K562 (cell line): ENCODE measurements around the gene PHKG2. TPM values are rescaled to one million over a fixed set of nuclear protein-coding genes. Genes with fewer than 3 reads are reported as not detected.

Experiments used
- ATAC-seq: fragments of 200-7000 bp; cut with Tn5 transposase; 3 replicates; pipeline ENCODE4 v1.9.1; 2020; ENCODE audit warnings: moderate library complexity
- BruUV-seq: library from RNA; stranded (reverse); fragments of 400-500 nt; replicated peaks from 2 replicates; lab custom pipeline; 2021; lab: Mats Ljungman, UMichigan
- CTCF ChIA-PET: fragments of 300-600 bp; formaldehyde crosslinking; extraction: SDS; loops from one replicate; lab custom pipeline; 2021; ENCODE audit warnings: low intra/inter-chr PET ratio; lab: Yijun Ruan, JAX
- POLR2A ChIA-PET: fragments of 300-600, 350-650 bp; sonication (Branson Sonifier 250); formaldehyde crosslinking; extraction: SDS; loops from one replicate; lab custom pipeline; 2021; ENCODE audit warnings: antibody characterized with exemption, inconsistent platforms; lab: Yijun Ruan, JAX
- DNase-seq, 4 experiments: peaks; one replicate each; pipeline versions ENCODE4 v3.0.0 to v3.0.0-alpha.2; 2011 to 2018; ENCODE audit warnings: low spot score in 3 of 4, mixed read lengths in 3 of 4; ENCODE audit errors: extremely low read depth in 1 of 4
- FAIRE-seq: peaks from 2 replicates; lab custom pipeline; 2011; peaks lifted over from hg19 to GRCh38; lab: Jason Lieb, UNC
- H2AFZ ChIP-seq: 2 replicates; pipeline ENCODE4 v1.6.0; 2011; ENCODE audit warnings: low read depth, low read length, control low read depth, inconsistent platforms
- H3K27ac ChIP-seq: fragments of 200-600 bp; 3 replicates; pipeline ENCODE4 v1.8.0; 2011; ENCODE audit warnings: low read depth, mild to moderate bottlenecking, control low read depth, inconsistent platforms, low read length, moderate library complexity, mixed read lengths; ENCODE audit errors: extremely low read depth
- H3K27me3 ChIP-seq, 2 experiments: fragments of 300-600 bp in 1 of 2; 2 replicates in 1 of 2; 3 replicates in 1 of 2; pipeline versions ENCODE4 v1.6.0 to v1.8.0; 2011; ENCODE audit warnings: inconsistent platforms in 2 of 2, low read length in 2 of 2, mild to moderate bottlenecking in 1 of 2, mixed read lengths in 1 of 2, moderate library complexity in 1 of 2; ENCODE audit not compliant: control insufficient read depth in 2 of 2, insufficient read depth in 2 of 2
- H3K36me3 ChIP-seq: fragments of 300-600 bp; 3 replicates; pipeline ENCODE4 v1.8.0; 2011; ENCODE audit warnings: mild to moderate bottlenecking, low read length, inconsistent platforms; ENCODE audit not compliant: control insufficient read depth, insufficient read depth
- H3K4me1 ChIP-seq, 2 experiments: fragments of 200-600 bp in 1 of 2; replicated peaks in 1 of 2; 2 replicates in 1 of 2; 3 replicates in 1 of 2; pipeline versions ENCODE4 v1.5.1 to v1.8.0; 2011; ENCODE audit warnings: inconsistent platforms in 2 of 2, low read length in 2 of 2, mild to moderate bottlenecking in 1 of 2, mixed read lengths in 1 of 2, moderate library complexity in 1 of 2; ENCODE audit not compliant: control insufficient read depth in 2 of 2, insufficient read depth in 2 of 2
- H3K4me2 ChIP-seq: 2 replicates; pipeline ENCODE4 v1.6.1; 2011; ENCODE audit warnings: low read length, control low read depth, inconsistent platforms, mixed read lengths; ENCODE audit not compliant: insufficient read depth
- H3K4me3 ChIP-seq: fragments of 200-600 bp; sonication (generic), shearing (Covaris generic); 2 replicates; pipeline ENCODE4 v1.5.1; 2016; ENCODE audit warnings: control low read depth, inconsistent platforms
- H3K79me2 ChIP-seq: fragments of 200-600 bp; 3 replicates; pipeline ENCODE4 v1.8.0; 2011; ENCODE audit warnings: low read length, inconsistent platforms; ENCODE audit not compliant: control insufficient read depth, insufficient read depth
- H3K9ac ChIP-seq, 2 experiments: 2 replicates each; pipeline versions ENCODE4 v1.6.0 to v1.6.1; 2011; ENCODE audit warnings: low read depth in 2 of 2, low read length in 2 of 2, control low read depth in 1 of 2, inconsistent platforms in 1 of 2, mild to moderate bottlenecking in 1 of 2, mixed read lengths in 1 of 2; ENCODE audit not compliant: insufficient read depth in 1 of 2
- H3K9me1 ChIP-seq: one replicate; pipeline ENCODE4 v1.6.0; 2011; ENCODE audit warnings: inconsistent platforms, mild to moderate bottlenecking, low read length, moderate library complexity; ENCODE audit not compliant: control insufficient read depth, insufficient read depth
- H3K9me3 ChIP-seq: replicated peaks from 2 replicates; pipeline ENCODE4 v1.5.1; 2011; ENCODE audit warnings: low read depth, low read length, inconsistent platforms; ENCODE audit not compliant: control insufficient read depth, insufficient read depth
- H4K20me1 ChIP-seq: replicated peaks from 2 replicates; pipeline ENCODE4 v1.6.1; 2011; ENCODE audit warnings: low read length, inconsistent platforms, mixed read lengths; ENCODE audit not compliant: control insufficient read depth, insufficient read depth
- POLR2G ChIP-seq: fragments of 200-400 bp; formaldehyde crosslinking; IDR thresholded peaks from 2 replicates; pipeline ENCODE4 v1.6.1; 2017; ENCODE audit warnings: low read depth, mild to moderate bottlenecking, antibody characterized with exemption, low read length, moderate library complexity
- WGBS: fragments of 100-300 bp; shearing (Covaris generic); methylation state at CpG from one replicate; pipeline ENCODE4 v1.1.6; 2016; ENCODE audit warnings: low coverage, mixed read lengths; ENCODE audit not compliant: insufficient coverage; ENCODE audit errors: missing lambda C conversion rate; 5-methylcytosine and 5-hydroxymethylcytosine counted together
- in situ Hi-C: fragments of 300-500 bp; cut with MboI; formaldehyde crosslinking; loops from 4 replicates; pipeline ENCODE4 v1.15.0; 2018; ENCODE audit warnings: inconsistent platforms, mixed read lengths
- intact Hi-C: fragments of 100-400 bp; cut with micrococcal nuclease; formaldehyde crosslinking; loops from 2 replicates; pipeline ENCODE4 v1.14.2; 2022
- polyA plus RNA-seq, 8 experiments: library from polyadenylated mRNA; depleted of rRNA in 4 of 8; stranded (reverse) in 5 of 8; unstranded in 3 of 8; fragments of >200 nt; fragmentation: Nextera tagmentation in 2 of 8; fragmentation: Illumina TruSeq in 1 of 8; extraction: Ambion mirVana in 2 of 8; extraction: Trizol in 1 of 8; gene quantifications; 2 replicates each; pipeline versions ENCODE4 v1.2.1 to v1.2.3, GENCODE V29; 2011 to 2014; ENCODE audit warnings: inconsistent platforms in 1 of 8, missing spikeins in 1 of 8
- total RNA-seq, 7 experiments: library from RNA; depleted of rRNA in 6 of 7; stranded (reverse); fragments of >200 nt in 6 of 7; fragmentation: Illumina TruSeq in 2 of 7; extraction: Trizol in 2 of 7; gene quantifications; 2 replicates each; pipeline versions ENCODE4 v1.2.1 to v1.2.3, GENCODE V29; 2011 to 2021; ENCODE audit warnings: low replicate concordance in 1 of 7
- TF ChIP-seq, protein P1 (sequence below): IDR thresholded peaks from 2 replicates; pipeline ENCODE4 v1.6.1; 2011; ENCODE audit warnings: borderline replicate concordance, low read depth, mild to moderate bottlenecking, moderate library complexity, low read length; ENCODE audit not compliant: insufficient read depth, poor library complexity, severe bottlenecking

Gene PHKG2
- total and polyA plus RNA-seq, 9 of the 15 experiments (the other 6 are each of a cell fraction or from before 2014, with no cell fraction given): 5.8 to 54.2 (median 30.7) TPM

- Histone ChIP-seq H3K27ac (no peak overlapping the region), H2AFZ (no peak overlapping the region), H3K4me2 (no peak overlapping the region), H3K4me1 (peaks cover 16 to 25% of the 10 kb centered on the region in 2 experiments; a peak in 4 of 5 replicates), H3K9me3 (no peaks in the 10 kb centered on the region), H3K36me3 (peaks cover 64% of the 10 kb centered on the region), H3K9ac (peak overlapping the region in 1 of 2 experiments; percentile 80; a peak in 2 of 4 replicates), H3K9me1 (peaks cover 5% of the 10 kb centered on the region), H3K27me3 (no peaks in the 10 kb centered on the region), H3K4me3 (no peak overlapping the region), H3K79me2 (peaks cover 4% of the 10 kb centered on the region), H4K20me1 (no peaks in the 10 kb centered on the region)
- in situ Hi-C loops (no loop called here), intact Hi-C loops (no loop called here)
- BruUV-seq: no TSS peak
- no peak for ATAC-seq
- DNase-seq: no peak
- ChIA-PET CTCF (no interaction called here), POLR2A (interaction anchor here (0.6 to 1.3 kb wide), 4 partner anchors 14 to 113 kb away, joined by 3 to 6 read pairs (median 4); no protein-coding TSS in a partner anchor)
- 92% methylated on average over 9 of the region's 11 CpGs for WGBS
- TF ChIP-seq, protein P1, sequence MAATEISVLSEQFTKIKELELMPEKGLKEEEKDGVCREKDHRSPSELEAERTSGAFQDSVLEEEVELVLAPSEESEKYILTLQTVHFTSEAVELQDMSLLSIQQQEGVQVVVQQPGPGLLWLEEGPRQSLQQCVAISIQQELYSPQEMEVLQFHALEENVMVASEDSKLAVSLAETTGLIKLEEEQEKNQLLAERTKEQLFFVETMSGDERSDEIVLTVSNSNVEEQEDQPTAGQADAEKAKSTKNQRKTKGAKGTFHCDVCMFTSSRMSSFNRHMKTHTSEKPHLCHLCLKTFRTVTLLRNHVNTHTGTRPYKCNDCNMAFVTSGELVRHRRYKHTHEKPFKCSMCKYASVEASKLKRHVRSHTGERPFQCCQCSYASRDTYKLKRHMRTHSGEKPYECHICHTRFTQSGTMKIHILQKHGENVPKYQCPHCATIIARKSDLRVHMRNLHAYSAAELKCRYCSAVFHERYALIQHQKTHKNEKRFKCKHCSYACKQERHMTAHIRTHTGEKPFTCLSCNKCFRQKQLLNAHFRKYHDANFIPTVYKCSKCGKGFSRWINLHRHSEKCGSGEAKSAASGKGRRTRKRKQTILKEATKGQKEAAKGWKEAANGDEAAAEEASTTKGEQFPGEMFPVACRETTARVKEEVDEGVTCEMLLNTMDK: no peak
- 0 out of 2 replicates have a peak, but pooled peaks have one; percentile 31 for TF ChIP-seq POLR2G
- FAIRE-seq: no peak
These were observed 4.5 kb upstream of the PHKG2 start for GRCh38 chr16:30743716-30744115.
